ENCODE data around the gene CLCN4. TPM values are rescaled to one million over a fixed set of nuclear protein-coding genes. Genes with fewer than 3 reads are reported as not detected.

CLCN4 gene
- polyA plus RNA-seq, 1 donor, result 13.6 TPM

DNA sequence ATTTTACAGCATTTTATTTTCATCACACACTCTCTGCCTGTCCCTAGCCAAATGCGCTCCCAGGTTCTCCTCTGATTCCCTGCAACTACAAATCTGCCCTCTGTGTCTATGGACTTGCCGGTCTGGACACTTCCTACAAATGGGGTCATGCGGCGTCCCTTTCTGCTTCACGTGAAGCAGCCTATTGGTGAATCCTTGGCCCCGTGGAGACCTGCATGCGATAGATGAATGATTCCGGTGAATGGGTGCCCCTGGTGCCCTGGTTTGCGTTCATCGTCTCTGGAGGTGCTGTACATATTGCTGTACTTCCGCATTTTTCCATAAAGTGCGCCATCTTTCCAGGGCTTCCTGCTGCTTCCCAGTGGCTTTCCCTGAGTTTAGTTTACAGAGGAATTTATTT, 27.5 kb upstream of the CLCN4 start:
- no peak for DNase-seq (ENCODE audit: low read depth)

DNA sequence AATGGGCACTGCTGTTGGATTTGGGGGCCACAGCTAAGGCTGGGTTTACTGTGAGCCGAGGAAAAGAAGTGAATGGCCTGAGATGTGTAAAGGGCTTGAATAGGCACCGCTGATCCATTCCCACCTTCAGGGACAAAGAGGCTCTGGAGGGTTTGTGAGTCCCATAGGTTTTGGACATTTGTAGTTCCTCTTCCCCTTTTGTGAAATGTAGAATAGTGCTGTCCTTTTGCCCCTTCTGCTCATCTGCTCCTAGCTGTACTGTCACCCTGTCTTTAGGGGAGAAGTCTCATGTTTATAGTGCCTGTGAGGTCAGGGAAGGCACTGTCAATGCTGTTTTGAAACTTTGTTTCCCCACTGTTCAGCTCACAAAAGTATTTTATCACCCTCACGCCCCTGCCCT, 26.4 kb upstream of the CLCN4 start:
- no peak for DNase-seq (ENCODE audit: low read depth)

DNA sequence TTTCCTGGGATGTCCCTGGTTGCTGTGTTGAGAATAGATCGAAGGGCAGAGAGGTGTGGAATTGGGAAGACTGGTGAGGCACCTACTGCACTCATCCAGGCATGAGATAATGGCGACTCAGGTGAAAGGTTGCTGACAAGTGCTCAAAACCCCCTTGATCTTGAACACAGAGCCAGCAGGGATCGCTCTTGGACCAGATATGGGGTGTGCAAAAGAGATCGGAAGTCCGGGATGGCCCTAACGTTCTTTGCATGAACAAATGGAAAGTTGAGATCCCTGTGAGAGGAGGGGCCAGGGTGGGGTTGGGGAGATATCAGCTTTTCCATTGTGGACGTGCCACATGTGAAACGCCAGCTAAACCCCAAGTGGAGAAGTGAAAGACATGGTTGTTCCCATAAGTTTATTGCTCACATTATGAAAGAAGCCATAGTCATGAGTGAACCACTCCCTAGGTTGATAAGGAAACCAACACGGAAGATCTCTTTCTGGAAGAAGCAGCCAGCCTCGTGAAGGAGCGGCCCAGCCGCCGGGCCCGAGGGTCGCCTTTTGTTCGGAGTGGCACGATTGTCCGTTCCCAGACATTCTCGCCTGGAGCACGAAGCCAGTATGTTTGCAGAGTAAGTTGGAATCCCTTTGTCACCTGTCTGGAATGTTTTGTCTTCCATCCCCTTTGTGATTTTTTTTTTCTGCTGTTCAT, 22.6 kb upstream of the CLCN4 start:
- DNase-seq (ENCODE audit: low read depth), result no peak

DNA sequence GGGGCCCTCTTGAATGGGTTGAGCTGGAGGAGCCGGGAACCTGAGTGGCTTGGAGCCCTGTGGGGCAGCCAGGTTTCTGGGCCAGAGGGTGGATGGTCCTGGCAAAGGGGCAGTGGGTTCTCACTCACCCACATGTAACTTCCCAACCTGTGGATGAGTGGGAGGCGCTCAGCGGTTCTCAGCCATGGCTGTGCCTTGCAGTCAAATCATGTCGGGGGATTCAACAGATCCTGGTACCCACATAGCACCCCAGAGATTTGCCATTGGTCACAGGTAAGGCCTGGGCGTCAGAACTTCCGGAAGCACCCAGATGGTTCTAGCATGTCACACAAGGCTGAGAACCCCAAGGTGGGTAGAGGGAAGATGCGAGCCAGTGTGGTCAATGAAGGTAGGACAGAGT, 21.9 kb upstream of the CLCN4 start:
- DNase-seq (ENCODE audit: low read depth), result no peak

DNA sequence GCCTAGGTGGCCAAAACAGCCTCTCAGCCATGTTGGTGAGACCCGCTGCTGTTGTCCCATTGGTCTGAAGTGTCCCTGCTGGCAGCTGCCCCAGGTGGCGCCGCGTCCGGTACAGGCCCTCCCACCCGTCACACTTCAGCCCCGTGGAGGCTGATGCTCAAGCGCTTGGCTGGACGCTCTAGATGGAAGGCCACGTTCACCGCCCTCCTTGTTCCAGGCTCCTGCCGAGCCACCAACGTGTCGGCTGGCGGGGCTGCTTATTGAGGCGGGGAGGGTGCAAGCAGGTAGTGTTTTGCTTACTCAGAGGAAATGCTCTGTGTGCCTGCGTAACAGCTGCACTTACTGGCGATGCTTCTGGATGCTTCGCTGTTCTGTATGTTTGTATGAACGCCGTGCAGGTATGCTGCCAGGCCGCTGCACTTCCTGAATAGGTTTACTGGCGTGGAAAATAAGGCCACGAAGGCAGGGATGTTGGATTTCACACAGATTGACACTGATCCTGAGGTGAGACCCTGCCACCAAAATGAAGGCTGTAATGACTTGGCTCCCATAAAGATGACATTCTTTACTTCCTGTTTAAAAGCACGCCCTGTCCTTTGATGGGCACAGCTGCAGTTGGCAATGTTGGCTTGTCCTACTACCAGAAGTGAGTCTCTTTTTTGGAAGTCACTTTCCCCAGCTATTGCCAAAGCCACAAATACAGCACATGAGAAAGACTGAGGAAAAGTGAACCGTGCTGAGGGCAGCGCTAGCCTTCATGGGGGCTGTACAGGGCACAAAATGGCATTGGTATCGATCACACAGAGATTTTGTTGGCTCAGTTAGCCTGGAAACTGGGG, 21.0 kb upstream of the CLCN4 start:
- DNase-seq (ENCODE audit: low read depth), result no peak

DNA sequence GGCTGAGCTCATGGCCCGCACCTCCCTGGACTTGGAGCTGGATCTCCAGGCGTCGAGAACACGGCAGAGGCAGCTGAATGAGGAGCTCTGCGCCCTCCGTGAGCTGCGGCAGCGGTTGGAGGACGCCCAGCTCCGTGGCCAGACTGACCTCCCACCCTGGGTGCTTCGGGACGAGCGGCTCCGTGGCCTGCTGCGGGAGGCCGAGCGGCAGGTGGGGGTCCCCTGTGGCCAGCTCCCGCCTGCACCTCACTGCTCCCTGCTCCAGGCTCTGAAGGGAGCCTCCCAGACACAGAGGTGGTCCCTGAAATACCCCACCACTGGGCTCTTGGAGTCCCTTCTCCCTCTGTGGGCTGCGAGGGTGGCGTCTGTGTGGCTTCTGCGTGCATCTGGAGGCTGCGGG, 18.0 kb upstream of the CLCN4 start:
- DNase-seq (ENCODE audit: low read depth), result no peak

DNA sequence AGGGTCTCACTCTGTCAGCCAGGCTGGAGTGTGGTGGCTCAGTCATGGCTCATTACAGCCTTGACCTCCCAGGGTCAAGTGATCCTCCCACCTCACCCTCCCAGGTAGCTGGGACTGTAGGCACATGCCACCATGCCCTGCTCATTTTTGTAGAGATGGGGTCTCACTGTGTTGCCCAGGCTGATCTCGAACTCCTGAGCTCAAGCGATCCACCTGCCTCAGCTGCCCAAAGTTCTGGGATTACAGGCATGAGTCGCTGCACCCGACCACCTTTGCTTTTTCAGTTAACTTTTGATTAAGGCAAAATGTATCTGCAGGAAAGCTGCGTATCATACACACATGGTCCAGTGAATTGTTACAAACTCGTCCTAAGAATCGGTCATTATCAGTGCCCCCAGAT, 16.5 kb upstream of the CLCN4 start:
- no peak for DNase-seq (ENCODE audit: low read depth)

DNA sequence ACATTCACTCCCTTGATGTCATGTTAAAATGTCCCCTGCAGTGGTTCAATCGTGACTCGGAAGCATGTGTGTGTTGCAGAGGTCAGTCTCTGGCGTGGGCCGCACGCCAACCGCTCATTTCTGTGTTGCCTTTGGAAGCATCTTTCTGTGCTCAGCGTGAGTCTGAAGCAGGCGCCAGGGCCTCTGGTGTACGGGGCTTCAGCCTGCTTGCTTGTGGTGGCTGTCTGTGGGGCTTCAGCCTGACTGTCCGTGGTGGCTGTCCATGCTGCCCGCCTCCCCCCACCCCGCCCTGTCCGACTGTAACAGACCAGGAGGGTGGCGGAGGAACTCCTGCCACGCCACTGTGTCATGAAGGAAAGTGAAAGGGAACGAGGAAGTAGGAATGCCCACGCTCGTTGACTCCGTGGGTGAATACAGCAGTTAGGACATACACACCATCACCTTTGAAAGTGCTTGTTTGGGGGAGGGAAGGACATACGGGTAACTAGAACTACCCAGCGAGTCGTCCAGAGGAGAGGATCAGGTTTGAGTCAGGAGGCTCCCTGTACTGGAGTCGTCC, 14.7 kb upstream of the CLCN4 start:
- no peak for DNase-seq (ENCODE audit: low read depth)

DNA sequence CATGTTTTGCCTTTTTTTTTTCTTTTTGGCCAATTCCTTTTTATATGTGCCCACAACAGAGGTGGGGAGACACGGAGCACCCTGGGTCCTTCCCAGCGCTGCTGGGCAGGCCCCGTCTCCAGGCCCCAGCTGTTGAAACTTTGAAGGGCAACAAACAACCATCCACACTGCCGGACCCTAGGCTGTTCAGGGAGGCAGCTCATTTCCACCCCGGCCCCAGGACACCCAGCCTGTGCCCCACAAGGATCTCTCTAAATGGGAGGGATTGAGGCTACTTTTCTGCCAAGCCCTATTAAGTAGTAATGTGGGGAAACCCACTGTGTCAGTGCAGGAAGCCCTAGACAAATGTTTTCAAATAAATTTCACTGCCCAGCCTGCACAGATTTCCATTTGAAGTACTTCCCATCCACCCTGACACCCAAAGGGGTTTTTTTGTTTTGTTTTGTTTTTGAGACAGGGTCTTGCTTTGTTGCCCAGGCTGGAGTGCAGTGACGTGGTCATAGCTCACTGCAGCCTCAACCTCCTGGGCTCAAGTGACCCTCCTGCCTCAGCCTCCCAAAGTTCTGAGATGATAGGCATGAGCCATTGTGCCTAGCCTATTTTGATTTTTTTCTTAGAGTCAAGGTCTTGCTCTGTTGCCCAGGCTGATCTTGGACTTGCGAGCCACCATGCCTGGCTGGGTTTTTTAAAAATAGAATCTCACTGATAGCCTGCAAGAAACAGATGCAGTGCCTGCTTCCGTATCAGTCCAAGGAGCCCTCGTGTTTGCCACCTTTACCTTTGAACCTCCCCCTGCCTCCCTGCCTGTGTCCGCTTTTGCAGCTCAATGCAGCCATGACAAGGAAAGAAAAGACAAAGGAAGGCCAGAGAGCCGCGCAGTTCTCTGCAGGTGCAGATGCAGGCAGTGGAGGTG, 13.4 kb upstream of the CLCN4 start:
- no peak for DNase-seq (ENCODE audit: low read depth)

DNA sequence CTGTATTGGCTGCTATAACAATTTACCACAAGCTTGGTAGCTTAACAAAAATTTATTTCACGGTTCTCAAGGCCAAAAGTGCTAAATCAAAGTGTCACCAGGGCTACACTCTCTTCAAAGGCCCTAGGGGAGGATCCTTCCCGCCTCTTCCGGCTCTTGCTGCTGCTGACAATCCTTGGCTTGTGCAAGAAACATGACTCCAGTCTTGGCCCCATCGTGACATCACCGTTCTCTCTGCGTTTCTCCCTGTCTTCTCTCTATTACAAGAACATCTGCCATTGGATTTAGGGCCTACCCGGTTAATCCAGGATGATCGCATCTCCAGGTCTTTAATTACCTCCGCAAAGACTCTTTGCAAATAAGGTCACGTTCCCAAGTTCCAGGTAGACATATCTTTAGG, 10.4 kb upstream of the CLCN4 start:
- DNase-seq (ENCODE audit: low read depth), result no peak

DNA sequence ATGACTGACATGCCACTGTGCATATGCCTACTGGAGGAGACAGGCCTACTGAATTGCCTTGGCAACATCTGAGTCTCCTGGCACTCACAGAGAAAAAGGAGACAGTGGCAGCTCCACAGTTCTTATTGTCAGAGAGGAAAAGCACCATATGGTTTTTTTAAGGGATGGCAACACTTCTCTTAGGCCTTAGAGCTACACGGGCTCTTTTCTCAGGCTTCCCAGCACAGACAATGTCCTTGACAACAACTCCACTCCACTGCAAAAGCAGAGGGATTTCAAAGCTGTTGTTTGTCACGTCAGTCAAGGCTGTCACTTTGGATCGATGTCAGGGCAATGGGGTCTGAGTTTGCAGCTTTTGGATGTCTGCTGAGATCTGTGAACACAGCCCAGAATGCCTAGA, 4.7 kb upstream of the CLCN4 start:
- DNase-seq (ENCODE audit: low read depth), result no peak

DNA sequence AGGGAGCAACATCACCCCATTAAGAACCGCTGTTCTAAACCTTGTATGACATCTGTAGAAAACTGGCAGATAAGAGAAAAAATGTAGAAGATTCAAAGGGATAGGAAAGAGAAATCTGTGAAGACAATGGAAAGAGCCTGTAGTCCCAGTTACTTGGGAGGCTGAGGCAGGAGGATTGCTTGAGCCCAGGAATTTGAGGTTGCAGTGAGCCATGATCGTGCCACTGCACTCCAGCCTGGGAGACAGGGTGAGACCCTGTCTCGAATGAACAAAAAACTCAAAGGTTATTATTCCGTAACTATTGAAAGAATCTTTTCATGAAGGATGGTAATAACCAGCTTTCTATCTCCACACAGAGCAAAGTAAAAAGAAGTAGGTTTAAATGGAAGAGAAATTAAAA, 1.6 kb upstream of the CLCN4 start:
- no peak for DNase-seq (ENCODE audit: low read depth)

DNA sequence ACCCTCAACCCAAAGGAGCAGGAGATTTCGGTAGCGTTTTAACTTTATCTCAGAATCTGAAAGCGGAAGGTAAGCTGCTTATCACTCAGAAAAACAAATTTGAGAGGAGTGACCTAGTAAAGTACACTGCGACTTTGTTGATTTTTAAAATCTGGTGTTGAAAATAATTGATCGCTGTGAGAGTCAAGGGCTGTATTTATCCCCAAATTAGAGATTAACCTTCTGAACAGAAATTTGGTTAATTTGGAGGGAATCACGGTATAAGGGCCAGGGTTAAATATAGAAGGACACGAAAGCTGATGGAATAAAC, 212 bp downstream of the CLCN4 start:
- DNase-seq (ENCODE audit: low read depth), result no peak

DNA sequence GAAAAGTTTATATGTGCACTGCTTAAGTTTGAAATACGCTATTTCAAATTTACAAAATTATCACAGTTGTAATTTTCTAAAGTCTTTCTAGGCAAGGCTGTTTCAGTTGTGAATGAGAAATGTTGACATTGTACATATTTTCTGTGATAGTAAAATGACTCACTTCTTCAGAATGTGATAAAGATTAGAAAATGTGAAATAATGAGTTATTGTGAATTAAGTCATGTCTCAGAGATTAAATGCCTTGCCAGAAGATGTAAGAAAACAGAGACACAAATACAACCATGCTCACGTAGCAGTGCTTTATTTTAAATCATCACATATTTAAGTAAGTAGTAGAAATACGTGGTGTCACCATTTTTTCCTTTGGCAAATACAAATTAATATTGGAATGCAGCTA, 768 bp downstream of the CLCN4 start:
- no peak for DNase-seq (ENCODE audit: low read depth)

DNA sequence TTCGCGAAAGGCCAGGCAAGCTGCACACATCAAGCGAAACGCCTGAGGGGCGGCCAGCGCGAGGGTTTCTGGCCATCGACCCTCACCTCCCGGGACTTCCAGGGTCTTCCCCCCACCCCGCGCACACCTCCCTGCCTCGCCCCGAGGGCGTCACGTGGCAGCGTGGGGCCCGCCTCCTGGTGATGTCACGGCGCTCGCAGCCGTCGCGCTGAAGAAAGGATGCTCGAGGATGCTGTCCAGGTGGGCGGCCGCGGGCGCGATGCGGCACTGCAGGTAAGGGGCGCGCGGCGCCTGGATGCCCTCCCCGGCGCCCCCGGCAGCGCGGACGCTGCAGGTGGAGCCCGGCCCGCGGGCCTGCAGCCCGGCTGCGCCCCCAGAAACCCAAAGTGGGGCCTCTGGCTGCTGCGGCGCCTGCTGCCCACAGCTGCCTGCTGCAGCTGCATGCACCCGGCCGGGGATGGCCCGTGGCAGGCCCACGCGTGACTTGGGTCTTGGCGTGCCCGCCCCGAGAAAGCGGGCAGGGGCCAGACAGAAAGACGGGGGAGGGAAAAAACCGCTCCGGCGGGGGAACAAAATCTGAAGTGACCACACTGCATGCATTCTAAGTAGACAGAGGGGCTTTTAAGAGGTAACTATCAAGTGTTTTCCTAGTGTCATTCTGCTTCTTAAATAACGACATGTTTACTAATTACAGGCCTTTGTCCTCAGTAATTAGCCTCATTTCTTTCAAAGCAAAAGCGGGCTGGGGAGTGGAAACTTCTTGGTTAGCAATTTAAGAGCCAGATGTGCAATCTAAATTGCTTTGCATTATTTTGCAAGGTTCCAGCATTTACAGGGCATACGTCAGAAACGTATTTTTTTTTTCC, 1.7 kb downstream of the CLCN4 start:
- DNase-seq (ENCODE audit: low read depth), result no peak

DNA sequence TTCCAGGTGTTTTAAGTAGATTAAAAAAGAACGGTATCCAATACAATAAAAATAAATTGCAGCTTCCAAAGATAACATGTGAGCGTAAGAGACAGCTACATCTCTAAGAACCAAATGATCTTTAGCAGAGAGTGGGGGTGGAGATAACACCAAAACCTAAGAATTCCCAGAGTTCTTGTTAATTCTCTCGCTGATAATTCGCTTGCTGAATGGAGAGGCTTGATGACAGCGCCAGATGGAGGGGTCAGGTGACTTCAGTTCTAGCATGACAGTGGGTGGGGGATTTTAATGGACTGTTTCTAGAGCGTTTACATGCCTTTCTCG, 2.3 kb downstream of the CLCN4 start:
- DNase-seq (ENCODE audit: low read depth), result no peak

DNA sequence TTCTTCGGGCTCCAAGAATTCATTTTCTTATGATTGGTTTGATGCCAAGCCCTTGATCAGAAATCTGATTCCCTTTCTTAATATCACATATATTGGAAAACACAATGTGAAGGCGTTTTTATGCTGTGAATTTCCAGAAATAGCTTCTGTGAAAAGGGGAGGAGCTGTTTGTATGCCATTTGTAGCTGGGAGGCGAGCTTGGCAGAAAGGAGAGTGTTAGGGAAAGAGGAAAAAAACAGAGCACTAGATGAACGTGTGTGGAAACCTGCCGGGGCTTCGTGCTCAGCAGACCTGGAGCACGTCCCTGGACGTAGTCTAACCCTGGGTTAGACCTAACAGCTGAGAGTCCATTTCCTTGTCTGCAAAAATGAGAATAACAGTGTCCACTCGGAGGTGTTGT, 3.4 kb downstream of the CLCN4 start:
- DNase-seq (ENCODE audit: low read depth), result no peak

DNA sequence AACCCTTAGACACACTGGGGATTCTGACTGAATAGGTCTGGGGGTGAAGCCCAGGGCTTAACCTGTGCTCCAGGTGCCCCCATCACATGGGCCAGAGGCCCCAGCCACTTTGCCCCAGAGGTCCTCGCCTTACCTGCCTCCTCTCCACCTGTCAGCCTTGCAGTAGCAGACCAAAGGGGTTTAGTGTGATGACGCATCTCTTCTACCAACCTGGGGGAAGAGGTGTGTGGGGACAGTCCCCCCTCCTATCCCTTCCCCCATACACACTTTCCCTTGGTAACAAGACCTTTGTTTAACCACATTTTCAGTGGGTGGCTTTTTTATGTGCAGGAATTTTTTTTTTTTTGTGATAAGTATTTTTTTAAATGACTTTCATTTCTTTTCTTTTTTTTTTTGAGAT, 6.3 kb downstream of the CLCN4 start:
- no peak for DNase-seq (ENCODE audit: low read depth)

DNA sequence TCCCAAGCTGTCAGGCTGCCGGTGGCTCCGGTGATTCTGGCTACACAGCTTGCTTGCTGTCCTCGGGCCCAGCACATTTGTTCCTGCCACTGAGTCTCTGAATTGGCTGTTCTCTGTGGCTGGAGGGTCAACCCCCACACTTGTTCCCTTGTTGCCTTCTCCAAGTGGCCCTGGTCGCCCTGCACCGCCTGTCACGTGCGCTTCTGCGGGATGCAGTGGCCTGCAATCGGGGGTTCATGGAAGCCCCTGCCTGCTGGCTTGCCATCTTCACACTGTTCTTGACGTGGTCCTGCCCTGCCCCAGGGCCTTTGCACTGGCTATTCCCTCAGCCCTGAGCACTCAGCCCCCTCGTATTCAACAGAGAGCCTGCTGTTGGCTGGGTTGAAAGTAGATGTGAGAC, 8.1 kb downstream of the CLCN4 start:
- DNase-seq (ENCODE audit: low read depth), result no peak

DNA sequence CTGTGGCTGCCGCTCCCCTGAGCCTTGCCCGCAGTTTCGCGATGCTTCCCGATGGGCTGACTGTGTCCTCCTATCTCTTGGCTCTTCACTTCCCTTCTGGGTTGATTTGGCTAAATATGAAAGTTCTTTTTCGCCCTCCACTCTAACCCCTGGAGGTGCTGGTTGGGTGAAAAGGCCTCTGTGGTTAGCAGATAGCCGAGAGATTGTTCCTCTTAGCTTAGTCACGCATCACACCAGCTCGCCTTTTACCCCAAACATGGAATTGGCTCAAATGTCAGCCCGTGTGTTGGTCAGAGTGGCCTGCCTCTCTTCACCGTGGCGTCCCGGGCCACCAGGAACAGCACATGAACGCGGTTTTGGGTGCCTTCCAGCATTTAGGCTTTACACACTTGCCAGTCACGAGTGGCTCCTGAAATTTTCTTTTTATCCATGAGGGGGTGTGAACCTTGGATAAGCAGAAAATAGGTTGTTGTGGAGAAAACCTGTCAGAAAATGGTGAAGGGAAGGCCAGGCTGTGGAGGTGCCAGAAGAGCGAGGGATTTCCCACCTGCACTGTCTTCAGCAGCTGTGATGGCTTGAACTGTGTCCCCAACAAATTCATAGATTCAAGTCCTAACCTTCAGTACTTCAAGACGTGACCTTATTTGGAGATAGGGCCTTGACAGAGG, 8.9 kb downstream of the CLCN4 start:
- no peak for DNase-seq (ENCODE audit: low read depth)

DNA sequence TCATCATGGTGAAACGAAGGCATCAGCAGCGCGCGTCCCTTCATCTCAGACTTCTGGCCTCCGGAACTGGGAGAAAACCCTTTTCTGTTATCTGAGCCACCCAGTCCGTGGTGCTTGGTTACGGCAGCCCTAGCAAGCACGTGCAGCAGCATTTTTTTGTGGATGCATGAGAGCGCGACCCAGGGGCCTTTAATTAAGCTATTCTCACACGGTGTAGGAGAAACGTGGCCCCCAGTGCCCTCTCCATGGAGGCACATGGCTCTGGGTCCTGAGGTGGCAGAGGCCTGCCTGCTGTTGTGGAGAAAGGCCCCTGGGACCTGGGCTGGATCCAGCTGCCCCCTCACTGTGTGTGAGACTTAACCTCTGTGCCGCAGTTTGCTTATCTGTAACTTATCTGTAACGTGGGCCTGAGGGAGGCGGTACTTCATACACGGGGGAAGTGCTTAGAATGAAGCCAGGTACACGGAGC, 9.5 kb downstream of the CLCN4 start:
- DNase-seq (ENCODE audit: low read depth), result no peak

Measured in forelimb muscle (tissue), 1 donor.